ENCODE measurements around the gene AP2A2.

DNA sequence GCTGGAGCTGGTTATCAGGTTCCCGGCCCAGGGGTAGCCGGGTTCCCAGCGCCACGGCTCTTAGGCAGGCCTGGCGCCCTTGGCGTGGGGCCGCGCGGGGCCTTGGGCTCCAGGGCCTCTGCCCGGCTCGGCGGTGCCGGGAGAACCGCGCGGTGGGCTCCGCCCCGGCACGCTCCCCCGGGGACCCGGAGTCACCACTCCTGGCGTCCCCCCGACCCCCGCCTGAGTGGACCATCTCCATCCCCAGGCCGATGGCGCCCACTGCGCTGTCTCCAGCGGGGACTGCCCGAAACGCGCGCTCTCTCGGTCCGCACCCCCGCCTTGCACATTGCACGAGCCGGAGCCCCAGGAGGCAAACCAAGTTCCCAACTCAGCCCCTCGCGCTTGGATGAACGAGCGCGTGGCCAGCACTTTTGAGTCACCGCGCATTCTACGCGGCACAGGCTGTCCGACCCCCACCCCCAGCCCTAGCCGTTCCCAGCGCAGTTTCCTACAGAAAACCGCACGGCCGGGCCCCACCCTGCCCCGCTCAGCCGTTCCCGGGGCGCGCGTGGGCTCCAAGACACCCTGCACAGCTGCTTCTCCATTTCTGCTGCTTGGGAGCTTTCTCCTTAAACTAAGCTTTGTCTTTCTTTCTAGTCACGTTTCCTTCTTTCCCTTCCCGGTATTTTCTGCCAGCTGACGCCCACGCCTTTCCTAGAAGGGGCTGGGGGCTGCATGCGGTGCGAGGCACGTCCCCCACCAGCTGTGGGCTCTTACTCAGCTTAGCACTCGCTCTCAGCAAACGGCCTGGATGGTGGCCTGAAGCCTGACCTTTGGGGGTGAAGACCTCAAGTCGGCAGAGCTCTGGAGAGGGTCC, 14.4 kb upstream of the AP2A2 start:
- TF ChIP-seq, protein P1, sequence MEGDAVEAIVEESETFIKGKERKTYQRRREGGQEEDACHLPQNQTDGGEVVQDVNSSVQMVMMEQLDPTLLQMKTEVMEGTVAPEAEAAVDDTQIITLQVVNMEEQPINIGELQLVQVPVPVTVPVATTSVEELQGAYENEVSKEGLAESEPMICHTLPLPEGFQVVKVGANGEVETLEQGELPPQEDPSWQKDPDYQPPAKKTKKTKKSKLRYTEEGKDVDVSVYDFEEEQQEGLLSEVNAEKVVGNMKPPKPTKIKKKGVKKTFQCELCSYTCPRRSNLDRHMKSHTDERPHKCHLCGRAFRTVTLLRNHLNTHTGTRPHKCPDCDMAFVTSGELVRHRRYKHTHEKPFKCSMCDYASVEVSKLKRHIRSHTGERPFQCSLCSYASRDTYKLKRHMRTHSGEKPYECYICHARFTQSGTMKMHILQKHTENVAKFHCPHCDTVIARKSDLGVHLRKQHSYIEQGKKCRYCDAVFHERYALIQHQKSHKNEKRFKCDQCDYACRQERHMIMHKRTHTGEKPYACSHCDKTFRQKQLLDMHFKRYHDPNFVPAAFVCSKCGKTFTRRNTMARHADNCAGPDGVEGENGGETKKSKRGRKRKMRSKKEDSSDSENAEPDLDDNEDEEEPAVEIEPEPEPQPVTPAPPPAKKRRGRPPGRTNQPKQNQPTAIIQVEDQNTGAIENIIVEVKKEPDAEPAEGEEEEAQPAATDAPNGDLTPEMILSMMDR (IDR thresholded peaks at IDR 0.05; ENCODE audit: low read depth, low read length, poor library complexity, severe bottlenecking): no peak
- no peak for TF ChIP-seq EZH2phosphoT487 (IDR thresholded peaks at IDR 0.05; ENCODE audit: borderline replicate concordance, low read length)
